Adrenal gland (tissue), 5 donors: ENCODE results near the gene AKAP14.

Experiments used
- POLR2A ChIP-seq, 2 donors: fragments of 450-650 bp; IDR thresholded peaks; one replicate each; pipeline ENCODE4 v1.6.1; 2017; ENCODE audit warnings: antibody characterized with exemption in 2 of 2, mild to moderate bottlenecking in 2 of 2, moderate library complexity in 1 of 2
- TF ChIP-seq, protein P1 (sequence below), 6 experiments: fragments of 450-650 bp in 4 of 6; fragments of 200-600 bp in 2 of 6; sonication (generic) in 1 of 6; IDR thresholded peaks; 1 replicate in 5 of 6; 2 replicates in 1 of 6; pipeline versions ENCODE4 v1.5.1 to v1.8.0; 2016 to 2021; ENCODE audit warnings: antibody characterized with exemption in 6 of 6, mild to moderate bottlenecking in 2 of 6, moderate library complexity in 1 of 6
- donor health status: DM: no; HTN: no; CAD: no.

DNA sequence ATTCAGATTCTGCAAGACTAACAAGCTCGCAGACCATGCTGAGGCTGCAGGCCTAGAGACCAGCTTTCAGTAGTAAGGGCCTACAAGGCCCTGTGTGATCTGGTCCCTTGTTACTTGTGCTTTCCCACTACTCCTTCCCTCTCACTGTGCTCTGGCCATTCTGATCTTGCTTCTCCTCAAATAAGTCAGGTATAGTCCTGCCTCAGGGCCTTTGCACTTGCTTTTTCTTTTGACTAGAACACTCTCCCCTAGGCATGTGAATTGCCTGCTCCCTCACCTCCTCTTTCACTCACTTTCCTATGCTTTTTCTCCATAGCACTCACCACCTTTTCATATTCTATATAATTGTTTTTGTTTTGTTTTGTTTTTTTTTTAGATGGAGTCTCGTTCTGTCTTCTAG, 22.2 kb downstream of the AKAP14 start:
- no peak for TF ChIP-seq POLR2A (IDR thresholded peaks at IDR 0.05)
- TF ChIP-seq, protein P1, sequence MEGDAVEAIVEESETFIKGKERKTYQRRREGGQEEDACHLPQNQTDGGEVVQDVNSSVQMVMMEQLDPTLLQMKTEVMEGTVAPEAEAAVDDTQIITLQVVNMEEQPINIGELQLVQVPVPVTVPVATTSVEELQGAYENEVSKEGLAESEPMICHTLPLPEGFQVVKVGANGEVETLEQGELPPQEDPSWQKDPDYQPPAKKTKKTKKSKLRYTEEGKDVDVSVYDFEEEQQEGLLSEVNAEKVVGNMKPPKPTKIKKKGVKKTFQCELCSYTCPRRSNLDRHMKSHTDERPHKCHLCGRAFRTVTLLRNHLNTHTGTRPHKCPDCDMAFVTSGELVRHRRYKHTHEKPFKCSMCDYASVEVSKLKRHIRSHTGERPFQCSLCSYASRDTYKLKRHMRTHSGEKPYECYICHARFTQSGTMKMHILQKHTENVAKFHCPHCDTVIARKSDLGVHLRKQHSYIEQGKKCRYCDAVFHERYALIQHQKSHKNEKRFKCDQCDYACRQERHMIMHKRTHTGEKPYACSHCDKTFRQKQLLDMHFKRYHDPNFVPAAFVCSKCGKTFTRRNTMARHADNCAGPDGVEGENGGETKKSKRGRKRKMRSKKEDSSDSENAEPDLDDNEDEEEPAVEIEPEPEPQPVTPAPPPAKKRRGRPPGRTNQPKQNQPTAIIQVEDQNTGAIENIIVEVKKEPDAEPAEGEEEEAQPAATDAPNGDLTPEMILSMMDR (IDR thresholded peaks at IDR 0.05) = no peak
